ENCODE results near the gene OSBPL3.
A peak's percentile ranks its signal among the peaks of the same experiment; 100 is the strongest.

The OSBPL3 gene

DNA sequence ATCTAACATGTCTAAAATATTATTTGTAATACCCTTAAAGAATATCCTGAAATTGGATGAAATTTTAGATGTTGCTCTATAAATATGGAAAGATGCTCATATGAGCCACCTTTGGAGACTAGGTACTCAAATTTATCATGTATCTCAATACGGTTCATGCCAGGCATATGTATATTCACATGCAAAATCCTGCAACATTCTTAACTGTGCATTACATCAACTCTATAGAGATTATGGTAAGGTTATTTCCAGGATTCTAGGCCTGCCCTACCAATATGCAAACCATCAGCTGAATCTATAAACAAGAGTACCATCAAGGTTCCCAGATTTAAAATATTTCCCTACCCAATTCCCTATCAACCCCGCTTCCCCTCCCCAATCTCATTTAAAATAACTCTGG is 27.5 kb downstream of the OSBPL3 start:
- no peak for DNase-seq

DNA sequence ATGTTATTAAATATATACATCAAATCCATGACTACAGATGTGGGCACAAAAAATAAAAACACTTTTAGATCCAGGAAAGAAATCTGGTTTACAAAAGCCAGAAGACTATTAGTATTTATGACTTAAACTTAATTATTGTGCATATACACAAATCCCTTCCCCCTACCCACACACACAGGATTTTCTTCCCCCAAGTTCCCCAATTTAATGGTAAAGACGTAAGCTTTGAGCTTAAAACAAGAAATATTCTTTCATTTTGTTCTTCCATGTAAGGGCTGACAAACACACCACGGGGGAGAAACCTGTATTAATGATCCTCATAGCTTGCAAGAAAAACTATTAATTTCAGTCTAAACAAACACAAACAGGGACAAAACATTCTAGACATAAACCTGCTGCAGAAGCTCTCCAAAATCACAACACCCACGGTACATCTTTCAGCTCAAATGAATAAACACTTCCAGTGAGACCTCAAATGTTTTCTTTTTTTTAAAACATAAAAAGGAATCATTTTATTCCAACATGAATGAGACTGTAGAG is 28.5 kb downstream of the OSBPL3 start:
- DNase-seq, result no peak

DNA sequence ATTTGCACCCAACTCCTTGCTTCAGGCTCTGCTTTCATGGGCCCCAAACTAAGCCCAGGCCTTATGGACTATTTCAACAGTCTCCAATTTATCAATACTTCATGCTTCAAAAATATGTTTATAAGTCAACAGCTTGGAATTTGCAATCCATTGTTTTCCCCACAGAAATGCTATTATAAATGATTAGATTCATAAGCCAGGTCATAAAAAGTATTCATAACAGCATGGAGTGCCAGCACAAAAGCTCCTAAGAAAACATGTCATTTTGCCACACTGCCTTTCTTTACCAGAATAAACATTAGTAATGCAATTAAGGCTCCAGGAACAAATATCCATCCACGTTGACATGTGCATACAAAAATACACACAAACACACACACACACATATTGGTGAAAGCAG is 30.1 kb downstream of the OSBPL3 start:
- DNase-seq, result no peak

DNA sequence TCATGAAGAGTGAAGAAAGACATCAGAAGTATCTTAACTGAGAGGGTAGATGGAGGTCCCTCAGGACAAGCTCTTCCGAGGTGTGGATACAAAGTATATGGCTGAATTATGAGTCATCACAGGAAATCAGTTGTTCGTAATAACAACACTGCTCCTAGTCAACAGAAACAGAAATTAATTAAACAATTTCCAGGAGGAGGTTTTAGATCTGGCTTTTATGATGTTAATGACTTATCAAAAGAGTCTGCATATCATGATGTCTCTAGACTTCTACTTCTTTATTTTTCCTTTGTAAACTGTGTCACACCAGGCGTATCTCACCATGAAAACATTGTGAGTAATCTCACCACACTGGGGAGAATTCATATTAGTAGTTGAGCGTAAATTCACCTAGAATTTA is 31.2 kb downstream of the OSBPL3 start:
- DNase-seq, result peak; percentile 30

DNA sequence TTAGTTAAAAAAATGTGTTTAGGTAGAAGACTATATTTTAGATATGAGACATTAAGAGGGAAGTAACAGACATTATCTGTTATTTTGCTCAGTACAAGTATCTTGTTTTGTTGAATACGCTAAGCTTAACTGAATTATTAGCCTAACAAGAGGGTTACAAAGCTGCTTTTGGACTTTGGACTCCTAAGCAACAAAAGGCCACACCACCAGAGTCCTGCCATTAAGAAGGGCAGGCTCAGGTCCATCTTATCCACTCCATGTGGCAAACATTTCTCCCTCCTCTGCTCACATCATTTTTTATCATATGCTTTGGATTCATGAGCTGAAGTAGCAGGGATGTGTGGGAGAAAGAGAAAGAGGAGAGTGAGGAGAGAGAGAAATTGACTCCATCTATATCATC is 33.5 kb downstream of the OSBPL3 start:
- no peak for DNase-seq

DNA sequence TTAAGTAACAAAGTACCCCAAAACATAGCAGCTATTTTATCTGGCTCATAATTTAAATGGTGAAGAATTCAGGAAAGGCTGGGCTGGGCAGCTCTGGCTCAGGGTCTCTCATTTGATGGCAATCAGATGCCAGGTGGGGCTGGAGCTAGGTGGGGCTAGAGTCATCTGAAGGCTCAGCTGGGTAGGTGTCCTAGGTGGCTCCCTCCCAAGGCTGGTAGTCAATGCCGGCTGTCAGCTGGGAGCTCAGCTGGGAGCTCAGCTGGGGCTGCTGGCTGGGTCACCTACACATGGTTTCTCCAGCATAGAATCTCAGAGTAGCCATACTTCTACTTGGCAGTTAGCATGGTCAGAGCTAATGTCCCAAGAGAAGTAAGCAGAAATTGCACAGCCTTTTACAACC is 34.1 kb downstream of the OSBPL3 start:
- DNase-seq, result no peak

DNA sequence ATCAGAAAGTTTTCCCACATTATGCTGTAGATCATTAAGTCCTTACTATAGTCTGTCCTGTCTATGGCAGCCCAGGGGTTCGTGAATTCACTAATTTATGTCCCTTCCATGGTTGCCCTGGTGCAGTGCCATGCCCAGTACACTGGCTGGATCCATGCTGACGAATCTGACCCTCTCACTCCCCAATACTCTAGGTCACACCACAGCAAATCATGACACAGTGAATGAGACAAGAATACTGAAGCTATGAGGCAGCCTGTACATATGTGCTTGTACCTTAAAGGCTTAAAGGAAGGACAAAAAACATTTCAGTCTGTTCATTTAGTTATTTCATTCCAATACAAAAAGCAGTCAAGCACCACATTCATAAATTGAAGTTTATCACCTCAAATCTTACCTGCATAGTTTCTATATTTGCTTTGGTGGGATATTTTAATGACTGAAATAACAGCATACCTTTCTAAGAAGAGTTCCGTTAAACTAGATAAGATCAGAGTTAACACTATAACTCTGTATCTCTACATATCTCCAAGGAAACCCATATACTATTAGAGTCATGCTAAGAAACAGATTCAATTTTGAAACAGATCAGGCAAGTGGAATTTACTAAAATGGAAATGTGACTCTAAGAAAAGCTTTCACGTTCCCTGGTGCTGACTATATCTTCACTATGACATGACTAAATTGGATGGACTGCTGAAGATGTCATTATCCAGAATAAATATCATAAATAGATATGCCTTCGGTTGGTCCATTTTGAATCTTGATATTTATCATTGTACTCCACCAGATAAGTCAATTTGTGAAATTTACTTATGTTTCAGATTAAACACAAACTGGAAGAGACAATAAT is 36.7 kb downstream of the OSBPL3 start:
- DNase-seq, result no peak

DNA sequence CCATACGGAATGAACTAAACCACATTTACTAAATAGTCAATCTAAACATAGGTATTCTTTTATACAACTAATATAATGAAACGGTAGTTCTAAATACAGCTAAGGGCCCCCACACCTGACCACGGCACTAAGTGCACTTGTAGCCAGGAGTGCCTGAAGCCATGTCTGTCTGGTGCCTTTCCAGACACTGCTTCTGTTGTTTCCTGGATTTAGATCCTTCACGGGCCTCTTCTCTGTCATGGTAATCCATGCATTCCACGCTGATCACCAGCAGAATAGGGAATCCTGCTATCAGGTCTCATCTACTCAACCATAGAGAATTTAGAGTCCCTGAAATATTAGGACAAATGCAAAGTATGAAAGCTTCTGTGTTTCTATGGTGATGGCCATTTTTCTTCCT is 37.8 kb downstream of the OSBPL3 start:
- no peak for DNase-seq

DNA sequence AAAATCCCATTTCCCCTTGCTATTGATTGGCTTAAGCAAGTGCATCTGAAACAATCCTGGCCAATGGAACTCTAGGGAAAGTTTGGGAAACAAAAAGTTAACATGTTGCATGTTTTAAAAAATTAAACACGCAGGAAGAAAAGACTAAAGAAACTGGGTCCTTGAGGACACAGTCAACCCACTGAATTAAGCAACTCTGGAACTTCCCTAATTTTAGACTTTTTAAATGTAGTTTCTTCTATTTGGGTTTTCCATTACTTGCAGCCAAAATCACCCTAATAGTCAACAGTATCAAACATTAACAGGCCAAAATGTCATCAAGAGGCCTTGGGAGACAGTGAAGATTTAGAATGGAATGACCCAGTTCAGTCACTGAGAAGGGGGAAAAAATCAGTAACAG is 40.6 kb downstream of the OSBPL3 start:
- no peak for DNase-seq

DNA sequence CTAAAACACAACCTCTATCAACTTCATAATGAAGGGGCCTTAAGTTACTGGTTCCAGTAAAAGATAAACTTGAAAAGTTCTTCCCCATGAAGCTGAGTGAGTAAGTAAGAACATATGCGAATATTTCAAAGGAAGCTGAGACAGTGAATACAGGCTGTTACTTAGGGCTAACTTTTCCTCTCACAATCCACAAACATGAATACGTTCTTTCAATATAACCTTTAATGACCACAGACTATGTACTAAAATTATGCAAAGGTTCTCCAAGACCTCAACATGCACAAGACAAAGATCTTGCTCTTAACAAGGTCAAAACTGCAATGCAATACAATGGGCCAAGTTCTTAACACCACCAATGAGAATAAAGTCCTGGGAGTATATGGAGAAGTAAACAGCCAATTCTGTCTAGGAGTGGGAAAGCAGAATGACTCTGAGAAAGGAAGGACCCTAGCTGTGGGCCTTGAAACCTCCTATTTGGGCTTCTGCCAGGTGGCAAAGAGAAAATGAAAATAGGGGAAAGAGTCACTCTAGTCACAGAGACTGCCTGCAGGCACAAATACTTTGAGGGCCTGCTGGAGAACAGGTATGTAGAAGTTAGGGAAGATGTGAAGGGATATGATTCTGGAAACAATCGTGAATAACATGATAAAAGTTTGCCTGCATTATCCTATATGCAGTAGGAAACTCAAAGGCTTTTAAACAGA is 43.7 kb downstream of the OSBPL3 start:
- DNase-seq, result no peak

DNA sequence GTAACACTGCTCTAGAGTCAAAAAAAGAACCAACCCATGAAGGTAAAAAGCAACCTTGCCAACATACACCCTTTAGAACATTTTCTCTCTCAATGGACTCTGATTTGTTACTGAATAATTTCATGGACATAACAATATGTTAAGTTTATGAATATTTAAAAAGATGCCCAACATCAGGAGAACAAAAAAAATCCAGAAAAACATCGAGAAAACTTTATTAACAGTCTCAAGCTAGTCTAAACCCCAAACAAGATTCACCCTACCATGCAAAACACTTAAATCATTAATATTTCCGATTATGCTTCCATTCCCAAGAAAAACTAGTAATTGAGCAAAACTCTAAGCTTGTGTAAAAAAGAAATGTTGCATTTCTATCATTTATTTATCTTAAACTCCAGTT is 46.7 kb downstream of the OSBPL3 start:
- DNase-seq, result no peak

DNA sequence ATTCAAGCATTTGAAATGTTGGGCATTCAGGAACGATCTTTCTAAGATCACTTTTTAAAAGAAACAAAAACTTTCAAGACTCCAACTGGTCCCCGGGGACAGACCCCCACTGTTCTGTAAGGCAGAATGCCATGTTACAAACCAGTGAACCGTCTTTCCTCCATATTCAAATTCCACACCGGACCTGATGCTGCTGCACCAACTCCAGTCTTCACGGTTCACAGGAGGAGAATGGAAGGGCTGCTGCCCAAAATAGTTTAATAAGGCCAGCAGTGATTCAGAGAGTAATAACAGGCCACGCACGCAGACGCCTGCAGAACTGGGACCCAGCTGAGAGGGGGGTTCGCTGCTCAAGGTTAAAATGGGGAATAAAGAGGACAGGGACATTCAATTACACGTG is 47.2 kb downstream of the OSBPL3 start:
- DNase-seq, result no peak

DNA sequence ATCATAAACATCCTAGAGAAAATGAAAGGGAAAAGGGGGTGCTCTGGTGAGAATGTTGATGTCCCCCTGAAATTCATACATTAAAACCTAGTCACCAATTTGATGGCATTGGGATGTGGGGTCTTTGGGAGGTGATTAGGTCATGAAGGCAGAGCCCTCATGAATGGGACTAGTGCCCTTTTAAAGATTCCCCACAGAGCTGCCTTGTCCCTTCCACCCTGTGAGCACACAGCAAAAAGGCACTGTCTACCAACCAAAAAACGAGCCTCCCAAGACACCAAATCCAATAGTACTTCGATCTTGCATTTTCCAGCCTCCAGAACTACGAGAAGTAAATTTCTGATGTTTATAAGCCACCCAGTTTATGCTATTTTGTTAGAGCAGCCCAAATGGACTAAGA is 47.6 kb downstream of the OSBPL3 start:
- DNase-seq, result no peak

DNA sequence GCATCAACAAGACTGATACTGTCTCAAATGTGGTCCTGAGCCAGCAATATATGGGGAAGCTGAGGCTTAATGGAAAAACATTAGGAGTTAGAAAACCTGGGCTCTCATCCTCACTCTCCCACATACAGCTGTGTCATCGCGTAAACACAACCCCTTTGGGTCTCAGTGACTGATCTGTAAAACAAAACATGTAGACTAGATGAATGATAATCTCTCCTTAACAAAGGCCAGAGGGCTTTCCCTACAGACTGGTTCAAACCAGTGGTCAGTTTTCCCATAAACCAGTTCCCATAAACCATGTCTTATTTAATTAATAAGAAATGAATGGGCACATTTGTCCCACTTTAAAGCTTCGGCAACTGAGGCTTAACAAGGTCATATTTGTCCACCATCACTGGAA is 48.1 kb downstream of the OSBPL3 start:
- no peak for DNase-seq

DNA sequence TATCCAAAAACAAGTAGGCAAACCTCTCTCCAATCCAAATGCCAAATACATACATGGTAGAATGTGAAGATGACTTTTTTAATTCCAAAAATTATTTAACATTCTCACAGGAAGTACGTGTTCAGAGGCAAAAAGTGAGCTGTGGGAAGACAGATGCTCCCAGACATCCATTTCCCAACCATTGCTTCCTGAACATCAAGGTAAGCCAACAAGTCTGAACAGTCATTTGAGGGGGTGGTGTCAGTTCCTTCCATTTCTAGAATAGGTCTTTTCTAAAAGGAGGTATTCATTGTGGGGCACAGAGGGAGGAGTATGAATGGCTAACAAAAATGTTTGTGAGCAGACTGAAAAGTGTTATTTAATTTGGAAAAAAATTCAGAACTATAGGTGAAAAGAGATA is 49.1 kb downstream of the OSBPL3 start:
- DNase-seq, result no peak

DNA sequence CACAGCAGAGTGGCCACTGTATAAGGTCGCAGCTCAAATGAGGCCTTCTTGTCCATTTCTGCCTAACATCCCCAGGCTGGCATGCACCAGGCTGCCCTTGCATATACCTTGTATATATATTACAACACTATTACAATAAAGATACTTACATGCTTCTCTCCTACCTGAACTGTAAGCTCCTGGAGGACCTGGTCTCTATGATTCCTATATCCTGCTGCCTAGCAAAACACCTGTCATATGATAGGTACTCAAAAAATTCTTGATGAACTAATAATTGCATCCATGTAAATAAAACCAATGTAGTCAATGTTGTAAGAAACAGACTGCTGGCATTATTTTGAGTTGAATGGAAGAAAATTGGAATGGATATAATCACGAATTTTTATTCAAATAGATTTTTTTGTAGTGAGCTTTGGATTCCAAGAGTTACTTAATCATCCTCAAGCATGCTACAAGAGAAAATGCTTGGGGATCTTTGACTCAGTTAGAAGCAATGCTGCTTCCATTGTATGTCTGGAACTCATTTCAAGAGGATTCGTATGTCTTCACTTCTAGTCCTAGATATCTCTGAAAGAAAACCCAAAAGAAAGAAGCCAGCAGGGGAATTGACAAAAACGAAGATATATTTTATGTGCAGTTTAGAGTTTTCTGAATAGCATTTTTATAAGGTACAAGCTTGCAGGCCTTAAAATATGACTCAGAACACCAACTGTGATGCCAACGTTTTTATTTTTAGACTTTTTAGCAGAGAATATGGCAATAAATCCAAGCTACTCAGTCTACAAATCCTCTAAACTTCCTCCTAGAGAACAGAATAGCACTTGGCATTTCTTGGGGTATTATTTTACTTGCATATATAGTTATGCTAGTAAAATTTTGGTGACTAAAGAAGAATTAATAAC is 53.1 kb downstream of the OSBPL3 start:
- no peak for DNase-seq

DNA sequence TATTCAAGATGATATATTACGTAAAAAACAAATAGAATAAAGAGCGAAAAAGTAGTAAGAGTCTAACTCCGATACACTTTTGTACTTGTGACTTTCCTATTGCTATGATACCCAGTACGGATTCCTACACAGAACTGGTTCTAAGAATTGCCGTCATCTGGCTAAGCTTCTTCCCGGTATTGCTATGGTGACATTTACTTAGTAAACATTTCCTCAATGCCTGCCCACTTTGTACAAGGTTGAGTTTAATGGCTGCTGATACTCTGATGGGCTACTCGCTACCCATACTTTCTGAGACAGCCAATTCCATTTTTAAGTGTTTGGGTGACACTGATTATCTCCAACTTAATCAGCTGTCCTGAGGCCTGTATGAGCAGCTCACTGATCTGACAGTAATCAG is 55.6 kb downstream of the OSBPL3 start:
- DNase-seq, result peak; percentile 54

DNA sequence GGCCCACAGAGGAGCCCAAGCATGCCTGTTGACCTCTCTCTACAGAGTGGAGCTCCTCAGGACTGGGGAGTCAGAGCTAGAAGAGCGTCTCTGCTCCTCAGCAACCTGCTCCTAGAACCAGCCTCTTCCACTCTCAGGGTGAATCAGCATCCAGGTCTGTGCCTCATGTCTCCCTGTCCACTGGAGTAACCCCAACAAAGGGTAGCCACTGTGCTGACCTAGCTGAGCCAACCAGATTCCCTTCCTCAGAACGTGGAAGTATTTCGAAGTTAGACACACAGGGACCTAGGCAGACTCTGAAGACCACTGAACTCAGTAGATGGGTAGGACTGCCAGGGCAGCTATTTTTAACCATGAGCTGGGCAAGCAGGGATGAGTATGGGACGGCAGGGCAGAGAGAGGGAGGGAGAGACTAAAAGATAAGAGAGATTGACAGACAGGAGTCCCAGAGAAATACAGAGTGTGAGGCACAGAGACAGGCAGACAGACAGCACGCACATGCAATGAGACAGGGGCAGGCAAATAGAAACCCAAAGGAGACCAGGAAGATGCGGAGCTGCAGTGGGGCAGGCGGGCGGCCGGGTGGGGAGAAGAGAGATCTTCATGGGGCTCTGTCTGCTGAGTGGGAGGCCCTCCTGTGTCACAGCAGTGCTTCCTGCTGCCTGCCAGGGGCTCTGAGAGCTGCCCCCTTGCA is 56.7 kb downstream of the OSBPL3 start:
- DNase-seq, result no peak

DNA sequence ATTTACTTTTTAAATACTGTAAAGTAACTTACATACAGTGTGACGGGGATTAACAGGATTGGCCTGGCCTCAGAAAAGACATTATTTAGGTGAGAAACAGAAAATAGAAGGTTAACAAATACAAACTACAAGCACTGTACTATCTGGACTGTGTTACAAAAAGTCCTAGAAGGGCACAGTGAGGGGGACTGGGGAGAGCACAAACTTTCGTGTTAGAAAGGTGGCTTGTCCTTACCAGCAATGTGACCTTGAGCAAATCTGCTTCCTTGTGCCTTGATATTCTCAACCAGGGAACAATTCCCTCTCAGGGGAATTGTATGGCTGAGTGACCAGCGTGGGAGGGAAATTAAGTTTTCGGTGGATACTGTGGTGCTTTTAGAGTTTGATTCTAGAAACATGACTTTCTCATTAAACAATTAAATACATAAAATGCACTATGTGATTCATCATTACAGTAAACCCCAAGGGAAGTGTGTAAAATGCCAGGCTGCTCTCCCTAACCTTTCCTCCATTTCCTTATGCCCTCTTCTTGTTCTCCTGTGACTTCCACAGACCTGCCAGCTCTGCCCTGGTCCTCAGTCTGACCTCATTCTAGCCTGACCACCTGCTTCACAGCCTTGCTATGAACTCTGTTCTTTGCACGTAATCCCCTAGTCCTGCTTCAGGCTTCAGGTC is 57.7 kb downstream of the OSBPL3 start:
- no peak for DNase-seq

DNA sequence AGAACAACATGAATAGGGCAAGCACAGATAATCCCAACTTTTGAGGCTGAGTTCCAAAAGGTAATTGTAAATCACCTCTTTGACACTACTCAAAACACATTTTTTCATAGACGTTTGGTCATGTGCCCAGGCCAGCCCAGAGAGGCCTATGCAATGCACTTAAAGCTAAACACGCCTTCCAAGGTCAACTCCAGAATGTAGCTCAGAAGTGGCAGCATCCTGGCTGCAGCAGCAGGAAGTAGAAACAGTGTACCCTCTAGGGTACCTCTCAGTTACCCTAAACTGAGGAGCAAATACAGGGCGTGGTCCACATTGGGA is 58.7 kb downstream of the OSBPL3 start:
- no peak for DNase-seq

DNA sequence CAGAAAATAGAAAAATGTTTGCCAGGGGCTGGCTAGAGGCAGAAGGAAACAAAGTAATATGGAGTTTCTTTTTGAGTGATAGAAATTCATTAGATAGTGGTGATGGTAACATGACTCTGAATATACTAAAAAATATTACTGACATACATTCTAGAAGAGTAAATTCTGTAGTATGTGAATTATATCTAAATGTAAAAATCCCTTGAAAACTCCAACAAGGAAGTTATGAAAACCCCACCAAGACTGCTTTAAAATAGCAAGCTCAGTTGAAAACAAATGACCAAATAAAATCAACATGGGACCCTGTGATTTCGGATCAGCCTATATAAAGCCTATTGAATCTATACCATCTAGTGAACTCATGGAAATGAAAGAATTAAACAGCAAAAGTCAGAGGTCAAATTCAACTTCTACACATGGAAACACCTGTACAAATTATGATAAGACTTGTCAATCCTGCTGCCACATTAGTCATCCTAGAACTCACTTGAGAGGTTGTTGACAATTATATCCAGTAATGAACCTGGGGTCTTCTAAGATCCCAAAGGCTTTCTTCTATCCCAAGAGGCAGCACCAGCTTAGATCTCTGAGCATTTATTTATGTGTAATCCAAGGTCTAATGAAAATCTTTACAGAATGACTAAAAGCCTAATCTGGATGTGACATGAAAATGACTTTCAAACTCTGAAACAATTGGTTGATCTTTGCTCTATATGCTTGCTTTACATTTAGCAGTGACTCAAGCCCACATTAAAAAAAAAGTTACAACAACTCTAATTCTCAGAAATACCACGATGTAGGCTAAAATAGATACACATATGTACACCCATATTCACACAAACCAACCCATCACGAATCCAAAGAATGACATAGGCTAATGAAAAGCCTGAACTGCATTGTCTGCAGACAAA is 59.3 kb downstream of the OSBPL3 start:
- DNase-seq, result peak; percentile 29
